A673 (cell line): ENCODE measurements around the gene OR10Z1.

Source experiments
- EZH2 ChIP-seq: fragments of 200-600 bp; sonication (generic); IDR thresholded peaks from 2 replicates; pipeline ENCODE4 v1.6.1; 2017; ENCODE audit warnings: borderline replicate concordance, low read depth, mild to moderate bottlenecking, mixed read lengths, antibody characterized with exemption, low read length; ENCODE audit not compliant: poor library complexity, severe bottlenecking
- TF ChIP-seq, protein P1 (sequence below): fragments of 300-800, 200-600 bp; sonication (generic); conservative IDR thresholded peaks from 2 replicates; pipeline ENCODE4 v1.5.1; 2017; ENCODE audit warnings: low read depth, mild to moderate bottlenecking, antibody characterized with exemption, low read length, moderate library complexity, mixed read lengths

DNA sequence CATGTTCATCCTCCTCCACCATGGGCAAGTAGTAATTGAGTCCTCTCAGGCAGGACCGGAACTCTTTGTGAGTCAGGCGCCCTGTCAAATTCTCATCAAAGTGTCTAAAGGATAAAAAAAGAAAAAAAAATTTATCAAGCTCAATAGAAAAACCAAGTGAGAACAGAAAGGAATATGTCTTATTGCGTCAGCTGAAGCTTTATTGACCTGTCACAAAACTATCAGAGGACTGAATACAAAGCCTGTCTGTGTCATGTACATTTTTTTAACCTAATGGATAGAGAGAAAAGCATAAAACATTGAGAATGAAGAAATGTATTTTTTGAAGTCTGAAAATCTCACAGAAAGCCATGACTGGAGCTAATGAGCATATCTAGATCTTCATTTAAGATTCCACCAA, 8.7 kb downstream of the OR10Z1 start:
- TF ChIP-seq, protein P1, sequence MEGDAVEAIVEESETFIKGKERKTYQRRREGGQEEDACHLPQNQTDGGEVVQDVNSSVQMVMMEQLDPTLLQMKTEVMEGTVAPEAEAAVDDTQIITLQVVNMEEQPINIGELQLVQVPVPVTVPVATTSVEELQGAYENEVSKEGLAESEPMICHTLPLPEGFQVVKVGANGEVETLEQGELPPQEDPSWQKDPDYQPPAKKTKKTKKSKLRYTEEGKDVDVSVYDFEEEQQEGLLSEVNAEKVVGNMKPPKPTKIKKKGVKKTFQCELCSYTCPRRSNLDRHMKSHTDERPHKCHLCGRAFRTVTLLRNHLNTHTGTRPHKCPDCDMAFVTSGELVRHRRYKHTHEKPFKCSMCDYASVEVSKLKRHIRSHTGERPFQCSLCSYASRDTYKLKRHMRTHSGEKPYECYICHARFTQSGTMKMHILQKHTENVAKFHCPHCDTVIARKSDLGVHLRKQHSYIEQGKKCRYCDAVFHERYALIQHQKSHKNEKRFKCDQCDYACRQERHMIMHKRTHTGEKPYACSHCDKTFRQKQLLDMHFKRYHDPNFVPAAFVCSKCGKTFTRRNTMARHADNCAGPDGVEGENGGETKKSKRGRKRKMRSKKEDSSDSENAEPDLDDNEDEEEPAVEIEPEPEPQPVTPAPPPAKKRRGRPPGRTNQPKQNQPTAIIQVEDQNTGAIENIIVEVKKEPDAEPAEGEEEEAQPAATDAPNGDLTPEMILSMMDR: no peak
- no peak for TF ChIP-seq EZH2
